Activated CD4-positive, alpha-beta T cell treated with anti-CD3 and anti-CD28 coated beads for 4 hours (primary cell): ENCODE measurements around the gene BORA.
"Not testable (repeated sequence)": the region's sequence is repeated elsewhere in the genome, so short reads cannot be mapped to it uniquely, and the experiment has no call there.

Experiments
- DNase-seq, 2 donors: peaks; one replicate each; pipeline ENCODE4 v3.0.0-alpha.2; 2020

BORA gene

GRCh38 chr13:72727417-72728289, at the start of gene BORA, which contains the start of gene MZT1:
BORA (plus strand) TSS chr13:72727923; CDS start chr13:72728941, 1,018 bp downstream.
MZT1 (minus strand) TSS chr13:72727629; CDS start chr13:72727602, 27 bp downstream.
- peak; percentile 93 for DNase-seq

GRCh38 chr13:72678312-72678711, 49.4 kb upstream of the BORA start:
- no peak for DNase-seq

GRCh38 chr13:72680353-72680752, 47.4 kb upstream of the BORA start:
- no peak for DNase-seq

DNA sequence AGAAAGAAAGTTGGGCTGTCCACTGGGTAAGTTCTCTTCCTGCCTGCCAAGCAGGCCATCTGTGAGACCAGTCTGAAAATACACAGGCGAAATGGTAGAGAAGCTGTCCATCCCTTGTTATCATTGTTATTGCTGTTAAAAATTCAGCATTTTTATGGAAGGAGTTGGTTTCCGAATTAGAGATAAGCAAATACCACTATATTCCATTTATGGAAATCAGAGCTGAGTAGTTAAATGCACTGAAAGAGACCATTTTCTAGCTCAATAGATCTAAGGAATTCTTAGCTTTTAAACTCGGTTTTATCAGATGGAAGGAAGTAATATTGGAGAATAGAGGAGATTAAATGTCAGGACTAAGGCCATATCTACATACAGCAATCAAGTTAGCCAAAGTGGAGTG, 41.0 kb upstream of the BORA start:
- no peak for DNase-seq

- no peak for DNase-seq
These were observed 38.5 kb upstream of the BORA start for GRCh38 chr13:72689181-72689696.

- DNase-seq, result no peak
These were observed 34.7 kb upstream of the BORA start for GRCh38 chr13:72692884-72693514.

GRCh38 chr13:72693832-72694231, 33.9 kb upstream of the BORA start:
- no peak for DNase-seq

DNA sequence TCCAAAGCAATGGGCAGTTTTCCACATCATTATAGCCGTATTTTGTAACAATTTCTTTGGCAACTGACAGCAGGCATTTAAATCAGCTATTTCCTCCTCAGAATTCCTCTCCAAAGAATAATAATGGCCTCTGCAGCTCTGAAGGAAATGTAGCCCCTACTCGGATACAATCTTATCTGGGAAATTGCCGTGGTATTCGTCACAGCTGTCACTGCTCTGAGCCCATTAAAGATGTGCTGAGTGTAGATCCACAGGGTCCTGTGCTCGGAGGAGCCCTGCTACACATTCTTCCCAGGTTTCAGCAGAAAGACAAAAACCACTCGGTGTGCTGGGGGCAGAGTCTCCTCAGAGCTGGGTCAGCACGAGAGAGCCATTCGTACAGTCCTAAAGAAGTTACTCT, 33.4 kb upstream of the BORA start:
- no peak for DNase-seq

DNA sequence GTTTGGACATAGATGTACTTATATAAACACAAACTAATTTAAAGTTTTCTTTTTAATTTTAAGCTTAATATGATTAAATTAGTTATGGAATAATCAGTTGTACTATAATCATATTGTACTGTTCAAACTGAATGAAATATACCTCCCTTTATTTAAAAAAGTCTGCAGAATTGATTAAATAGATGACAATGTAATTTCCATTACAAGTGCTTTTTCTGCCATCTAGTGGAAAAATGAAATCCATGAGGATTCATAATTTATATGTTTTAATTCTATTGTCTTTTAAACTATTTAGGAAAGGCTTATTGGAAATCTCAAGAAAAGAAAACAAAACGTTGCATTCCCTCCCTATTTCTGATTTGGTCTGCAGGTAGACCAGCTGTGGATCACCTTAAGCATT, 31.1 kb upstream of the BORA start:
- no peak for DNase-seq

GRCh38 chr13:72698164-72698563, 29.6 kb upstream of the BORA start:
- DNase-seq, result no peak

GRCh38 chr13:72700509-72700908, 27.2 kb upstream of the BORA start:
- no peak for DNase-seq

DNA sequence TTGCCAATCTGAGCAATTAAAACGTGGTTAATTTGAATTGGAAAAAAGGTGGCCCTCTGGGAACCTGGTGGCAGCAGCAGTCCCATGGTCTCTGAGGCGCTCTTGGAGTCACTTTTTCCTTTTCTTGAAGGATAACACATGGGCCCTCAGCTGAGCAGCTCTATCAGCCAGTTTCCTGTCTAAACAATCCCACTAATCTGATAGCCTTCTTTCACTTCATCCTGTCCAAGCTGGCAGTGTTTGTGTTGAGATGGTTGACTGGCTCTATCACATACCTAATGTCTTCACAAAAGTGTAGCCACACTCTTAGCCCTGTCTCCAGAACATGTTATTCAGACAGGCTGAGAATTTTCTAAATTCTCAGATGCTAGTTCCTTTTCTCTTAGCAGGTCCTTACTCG, 10.9 kb upstream of the BORA start:
- DNase-seq, result no peak

DNA sequence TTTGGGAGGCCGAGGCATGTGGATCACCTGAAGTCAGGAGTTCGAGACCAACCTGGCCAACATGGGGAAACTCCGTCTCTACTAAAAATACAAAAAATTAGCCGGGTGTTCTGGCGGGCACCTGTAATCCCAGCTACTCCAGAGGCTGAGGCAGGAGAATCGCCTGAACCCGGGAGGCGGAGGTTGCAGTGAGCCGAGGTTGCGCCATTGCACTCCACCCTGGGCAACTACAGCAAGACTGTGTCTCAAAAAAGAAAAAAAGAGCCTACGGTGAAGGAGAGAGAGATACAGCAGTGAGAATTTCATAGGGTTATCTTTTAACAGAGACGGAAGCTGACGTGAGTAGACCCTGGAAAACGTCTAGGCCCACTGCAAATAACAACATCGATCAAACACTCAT, 1.5 kb upstream of the BORA start:
- not testable (repeated sequence) for DNase-seq

DNA sequence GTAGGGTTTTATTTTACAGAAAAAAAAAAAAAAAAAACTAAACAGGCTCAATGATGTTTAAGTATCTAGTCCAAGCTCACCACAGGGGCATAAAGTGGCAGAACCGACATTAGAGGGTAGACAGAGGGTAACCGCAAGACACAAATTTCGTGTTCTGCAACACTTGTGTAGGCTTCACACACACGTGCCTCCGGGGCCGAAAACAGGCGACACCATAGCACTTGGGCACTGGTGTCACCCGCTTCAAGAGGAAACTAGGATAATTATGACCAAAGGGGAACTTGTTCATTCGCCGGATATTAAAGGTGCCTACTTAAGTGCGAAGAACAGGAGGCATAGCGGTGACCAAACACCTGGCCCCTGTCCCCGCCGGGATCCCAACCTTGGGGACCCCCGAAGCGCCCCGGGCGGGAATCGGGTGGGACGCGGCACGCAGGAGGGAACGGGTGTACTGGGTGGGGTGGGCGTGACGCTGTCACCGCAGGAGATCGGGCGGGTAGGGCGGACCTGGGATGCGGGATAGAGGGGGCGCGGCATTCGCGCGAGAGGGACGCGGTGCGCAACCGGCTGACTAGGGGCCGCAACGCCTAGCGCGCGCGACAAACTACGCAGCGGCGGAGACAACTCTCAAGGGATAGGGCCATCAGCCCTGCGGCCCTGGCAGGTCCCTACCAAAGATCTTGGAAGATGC, 852 bp upstream of the BORA start:
- DNase-seq, result peak; percentile 1 to 39

DNA sequence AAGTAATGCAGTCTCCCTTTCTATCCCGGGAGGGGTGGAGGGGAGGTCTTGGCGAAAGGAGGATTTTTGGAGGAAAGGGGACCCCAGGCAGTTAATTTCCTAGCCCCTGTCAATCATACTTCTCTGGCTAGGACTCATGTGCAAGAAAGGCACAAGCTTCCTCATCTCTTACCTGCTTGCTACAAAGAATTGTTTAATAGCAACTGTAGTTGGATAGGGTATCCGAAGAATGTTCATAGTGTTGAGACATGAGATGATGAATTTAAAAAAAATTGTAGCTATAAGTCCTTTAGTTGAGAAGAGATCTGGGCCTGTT, 525 bp downstream of the BORA start:
- no peak for DNase-seq

- no peak for DNase-seq
These were observed 9.3 kb downstream of the BORA start for GRCh38 chr13:72737033-72737432.

GRCh38 chr13:72740015-72740414, 12.3 kb downstream of the BORA start:
- DNase-seq, result no peak

DNA sequence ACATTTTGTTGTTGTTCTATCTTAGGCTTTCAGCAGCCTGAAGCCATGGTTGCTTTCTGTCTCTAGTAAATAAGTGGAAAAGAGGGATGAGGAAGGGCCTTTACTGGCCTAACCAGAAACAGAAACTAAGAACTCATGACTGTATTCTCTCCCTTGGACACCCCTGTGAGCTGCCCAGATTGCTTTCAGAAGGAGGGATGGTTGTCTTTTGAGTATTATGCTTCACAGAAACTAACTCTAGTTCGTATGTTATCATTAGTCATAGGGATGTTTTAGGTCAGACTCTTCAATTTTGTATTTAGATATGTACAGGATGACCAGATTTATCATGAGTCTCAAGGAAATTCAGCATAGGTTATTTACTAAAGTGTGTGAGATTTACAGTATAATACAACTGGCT, 17.5 kb downstream of the BORA start:
- DNase-seq, result no peak

DNA sequence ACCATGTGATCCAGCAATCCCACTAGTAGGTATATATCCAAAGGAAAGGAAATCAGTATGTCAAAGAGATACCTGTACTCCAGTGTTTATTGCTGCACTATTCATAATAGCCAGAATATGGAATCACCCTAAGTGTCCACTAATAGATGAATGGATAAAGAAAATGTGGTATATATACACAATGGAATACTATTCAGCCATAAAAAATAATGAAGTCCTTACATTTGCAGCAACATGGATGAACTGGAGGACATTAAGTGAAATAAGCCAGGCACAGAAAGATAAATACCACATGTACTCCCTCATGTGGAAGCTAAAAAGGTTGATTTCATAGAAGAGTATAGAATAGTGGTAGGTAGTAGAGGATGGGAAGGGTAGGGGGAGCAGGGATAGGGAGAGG, 23.5 kb downstream of the BORA start:
- no peak for DNase-seq

GRCh38 chr13:72754111-72754510, 26.4 kb downstream of the BORA start:
- DNase-seq, result no peak

DNA sequence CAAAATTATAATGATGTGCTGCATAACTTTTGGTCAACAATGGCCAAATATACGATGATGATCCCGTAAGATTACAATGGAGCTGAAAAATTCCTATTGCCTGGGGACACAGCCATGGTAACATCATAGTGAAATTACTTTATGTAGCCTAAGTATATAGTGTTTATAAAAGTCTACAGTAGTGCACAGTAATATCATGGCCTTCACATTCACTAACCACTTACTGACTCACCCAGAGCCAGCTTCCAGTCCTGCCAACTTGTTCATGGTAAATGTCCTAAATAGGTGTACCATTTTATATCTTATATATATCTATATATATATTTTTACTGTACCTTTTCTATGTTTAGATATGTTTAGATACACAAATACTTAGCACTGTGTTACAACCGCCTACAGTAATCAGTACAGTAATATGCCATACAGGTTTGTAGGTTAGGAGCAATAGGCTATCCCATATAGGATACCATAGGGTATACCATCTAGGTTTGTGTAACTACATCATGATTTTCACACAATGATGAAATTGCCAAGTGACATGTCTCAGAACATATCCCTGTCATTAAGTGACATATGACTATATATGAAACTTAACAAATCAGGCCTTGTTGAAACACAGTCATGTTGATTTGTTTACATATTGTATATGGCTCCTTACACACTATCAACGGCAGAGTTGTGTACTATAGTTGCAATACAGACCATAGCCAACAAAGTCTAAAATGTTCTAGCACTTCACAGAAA, 30.2 kb downstream of the BORA start:
- DNase-seq, result no peak

DNA sequence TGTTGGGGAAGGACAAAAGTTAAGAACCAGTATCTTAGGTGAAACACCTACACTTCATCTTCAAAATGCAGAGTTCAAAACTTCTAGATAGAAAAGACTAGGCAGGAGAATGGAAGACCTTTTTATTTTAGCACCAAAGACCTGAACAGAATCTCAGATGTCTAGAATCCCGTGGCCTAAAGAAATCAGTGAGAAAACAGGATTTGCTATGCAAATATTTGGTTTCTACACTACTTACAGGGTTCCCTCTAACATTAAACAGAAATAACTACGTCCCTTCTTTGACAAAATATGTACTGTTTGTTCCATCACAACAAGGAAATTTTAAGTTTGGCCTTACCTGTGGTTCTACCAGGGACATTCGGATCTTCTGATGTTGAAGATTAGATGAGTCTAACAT, 32.5 kb downstream of the BORA start:
- DNase-seq, result no peak

GRCh38 chr13:72763411-72763810, 35.7 kb downstream of the BORA start:
- DNase-seq, result no peak
